NCI-H226 (cell line): ENCODE results near the gene DMRTC2.

Experiments used
- DNase-seq: peaks from one replicate; pipeline ENCODE4 v3.0.0-alpha.2; 2015

The DMRTC2 gene

GRCh38 chr19:41848666-41849065, 3.8 kb downstream of the DMRTC2 start:
- DNase-seq, result no peak

GRCh38 chr19:41849067-41849466, 4.2 kb downstream of the DMRTC2 start:
- no peak for DNase-seq

DNA sequence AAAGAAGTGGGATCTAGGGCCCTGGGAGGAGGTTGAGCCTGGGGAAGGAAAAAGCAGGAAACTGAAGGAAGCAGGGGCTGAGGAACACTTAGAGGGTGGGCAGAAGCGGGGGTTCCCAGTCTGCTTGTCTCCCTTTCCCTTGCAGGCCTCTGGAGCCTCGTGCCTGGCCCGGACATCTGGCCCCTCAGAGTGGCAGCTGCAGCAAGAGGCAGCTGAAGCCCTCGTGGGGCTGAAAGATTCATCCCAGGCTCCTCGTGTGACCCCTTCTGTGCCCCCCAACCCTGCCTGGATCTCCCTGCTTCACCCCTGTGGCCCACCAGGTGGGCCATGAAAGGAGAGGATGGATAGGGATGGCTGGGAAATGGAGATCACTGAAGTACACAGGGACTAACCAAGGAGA, 5.5 kb downstream of the DMRTC2 start:
- no peak for DNase-seq

GRCh38 chr19:41851456-41851855, 6.6 kb downstream of the DMRTC2 start:
- DNase-seq, result no peak

- DNase-seq, result no peak
Measured at GRCh38 chr19:41853344-41853743, 8.5 kb downstream of the DMRTC2 start.

DNA sequence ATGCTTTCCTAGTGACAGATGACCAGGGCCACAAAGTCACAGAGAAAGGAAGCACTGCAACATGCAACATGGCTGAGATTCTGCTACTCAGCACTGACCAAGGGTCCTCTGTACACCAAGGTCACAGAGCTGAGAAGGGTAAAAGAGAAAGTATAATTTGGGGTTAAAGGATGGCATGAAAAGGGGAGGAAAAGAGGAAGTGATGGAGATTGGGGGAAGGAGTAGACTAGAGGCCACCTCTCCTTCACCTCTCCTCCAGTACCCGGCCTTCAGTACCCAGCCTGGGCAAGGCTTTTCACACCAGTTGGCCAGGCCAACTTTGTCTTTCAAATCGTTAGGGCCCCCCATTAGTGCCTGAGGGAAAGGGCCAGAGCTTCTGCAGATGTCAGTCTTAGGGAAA, 8.9 kb downstream of the DMRTC2 start:
- DNase-seq, result no peak

DNA sequence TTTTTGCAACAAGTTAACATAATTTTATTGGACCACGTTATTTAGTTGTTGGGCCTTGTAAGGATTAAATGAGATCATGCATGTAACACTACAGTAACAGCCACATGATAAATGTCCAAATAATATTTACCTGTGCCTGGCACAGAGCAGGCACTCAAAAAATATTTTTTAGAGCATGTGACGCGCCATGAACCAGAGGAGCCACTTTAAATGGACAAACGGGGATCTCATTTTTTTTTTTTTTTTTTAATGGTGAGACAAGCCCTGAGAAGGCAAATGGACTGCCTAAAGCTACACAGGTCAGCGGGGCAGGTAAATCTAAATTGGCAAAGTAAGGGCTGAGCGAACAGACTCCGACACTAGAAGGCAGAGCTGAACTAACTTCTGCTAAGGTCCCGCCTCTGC, 14.4 kb downstream of the DMRTC2 start:
- DNase-seq, result no peak

- peak; percentile 97 for DNase-seq
Measured at GRCh38 chr19:41859618-41860418, 15.0 kb downstream of the DMRTC2 start, which contains the start of gene RPS19. RPS19 (plus strand) TSS chr19:41860255; CDS start chr19:41860775, 520 bp downstream.

DNA sequence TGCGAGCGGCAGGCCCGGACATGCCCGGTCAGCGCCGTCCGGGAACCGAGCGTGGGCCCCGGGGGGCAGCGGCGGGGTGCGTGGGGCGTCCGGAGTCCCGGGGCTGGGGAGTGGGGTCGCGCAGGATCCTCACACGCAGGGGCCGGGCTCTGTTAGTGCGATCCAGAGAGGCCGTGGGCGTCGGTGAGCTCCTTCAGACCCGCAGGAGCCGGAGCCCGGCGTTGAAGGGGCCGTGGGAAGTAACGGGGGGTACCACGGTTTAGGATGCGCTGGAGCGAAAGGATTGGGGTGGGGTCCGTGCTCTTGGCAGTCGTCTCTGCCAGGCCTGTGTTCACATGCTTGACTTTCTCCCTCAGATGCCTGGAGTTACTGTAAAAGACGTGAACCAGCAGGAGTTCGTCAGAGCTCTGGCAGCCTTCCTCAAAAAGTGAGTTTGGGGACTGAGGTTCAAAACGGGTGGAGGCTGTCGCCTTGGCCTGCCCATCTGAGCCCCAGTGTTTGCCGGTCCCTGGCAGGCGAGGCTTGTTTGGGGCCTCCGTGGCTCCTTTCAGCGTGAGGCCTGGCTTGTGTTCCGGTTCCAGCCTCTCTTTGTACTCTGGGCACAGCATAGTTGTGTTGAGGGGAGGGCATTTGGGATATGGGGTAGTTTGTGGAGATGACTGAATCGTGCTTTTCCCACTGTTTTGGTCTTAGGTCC, 15.7 kb downstream of the DMRTC2 start:
- DNase-seq, result no peak

DNA sequence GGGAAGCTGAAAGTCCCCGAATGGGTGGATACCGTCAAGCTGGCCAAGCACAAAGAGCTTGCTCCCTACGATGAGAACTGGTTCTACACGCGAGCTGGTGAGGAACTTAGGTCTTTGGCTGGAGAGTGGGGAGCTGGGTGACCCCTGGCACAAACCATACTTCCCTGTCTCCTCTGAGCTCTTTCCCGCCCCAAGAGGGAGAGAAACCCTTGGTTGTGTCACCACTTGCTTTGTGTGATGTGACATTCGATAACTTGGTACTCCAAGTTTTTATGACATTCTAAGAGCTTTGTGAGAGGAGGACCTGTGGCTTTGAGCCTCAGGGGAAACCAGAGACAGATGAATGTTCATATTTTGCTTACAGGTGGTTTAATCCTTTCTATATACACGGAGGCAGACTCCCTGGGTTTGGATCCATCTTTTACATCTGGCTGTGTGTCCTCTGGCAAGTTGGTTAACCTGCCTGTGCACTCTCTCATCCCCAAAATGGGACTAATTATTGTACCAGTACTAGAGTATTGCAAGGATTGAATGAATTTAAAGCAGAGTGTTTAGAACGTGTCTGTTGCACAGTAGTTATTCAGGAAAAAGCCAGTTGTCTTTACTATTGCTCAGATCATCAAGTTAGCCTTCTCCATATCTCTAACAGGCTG, 16.4 kb downstream of the DMRTC2 start:
- no peak for DNase-seq

GRCh38 chr19:41861846-41862245, 17.0 kb downstream of the DMRTC2 start:
- no peak for DNase-seq

DNA sequence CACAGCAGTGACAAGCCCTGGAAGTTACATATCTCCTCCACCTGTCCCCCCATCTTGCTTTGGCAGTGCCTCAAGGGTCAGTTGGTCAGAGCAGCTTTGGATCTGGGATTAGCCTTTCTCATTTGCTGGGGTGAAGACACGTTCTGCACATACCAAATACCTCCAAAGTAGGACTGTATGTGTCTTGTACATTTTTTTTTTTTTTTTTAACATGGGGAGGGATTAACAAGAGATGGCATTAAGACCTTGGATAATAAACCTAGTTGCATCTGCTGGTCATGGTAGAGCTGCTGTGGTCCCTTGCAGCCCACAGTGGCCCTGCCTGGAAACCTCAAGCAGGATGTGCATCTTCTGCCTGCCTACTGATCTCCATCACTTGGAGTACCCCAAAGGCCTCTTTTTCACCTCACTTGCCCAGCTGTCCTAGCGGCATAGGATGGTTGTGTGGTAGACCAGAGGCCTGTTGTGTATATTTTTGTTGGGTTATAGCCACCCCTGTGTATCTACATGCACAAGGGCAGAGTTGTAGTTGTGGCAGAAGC, 17.7 kb downstream of the DMRTC2 start:
- DNase-seq, result no peak

DNA sequence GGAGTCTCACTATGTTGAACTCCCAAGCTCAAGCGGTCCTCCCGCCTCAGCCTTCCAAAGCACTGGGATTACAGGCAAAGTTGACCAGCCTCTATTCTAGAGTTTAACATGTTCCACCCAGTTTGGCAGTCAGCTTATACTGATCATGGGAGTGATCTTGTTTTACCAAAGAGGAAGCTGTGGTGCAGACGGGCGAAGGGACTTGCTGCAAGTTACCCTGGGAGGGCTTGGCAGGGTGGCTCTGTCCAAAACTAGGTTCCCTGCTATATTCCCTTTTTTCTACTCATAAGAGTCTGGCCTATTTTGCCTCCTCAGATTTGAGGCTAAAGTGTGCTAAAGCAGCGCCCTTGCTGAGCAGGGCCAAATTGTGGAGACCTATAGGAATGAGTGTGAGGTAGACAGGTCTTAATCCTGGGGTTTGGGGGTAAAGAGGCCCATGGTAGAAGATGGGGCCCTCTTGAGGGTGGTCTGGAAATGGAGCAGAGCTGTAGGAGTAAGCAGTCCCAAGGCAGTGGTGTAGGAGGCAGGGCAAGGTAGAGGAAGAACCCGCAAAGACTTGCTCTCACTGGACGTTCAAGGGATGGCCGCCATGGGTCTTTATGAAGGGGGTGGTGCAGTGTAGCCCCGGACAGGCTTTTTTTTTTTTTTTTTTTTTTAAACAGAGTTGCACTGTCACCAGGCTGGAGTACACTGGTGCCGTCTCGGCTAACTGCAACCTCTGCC, 18.5 kb downstream of the DMRTC2 start:
- DNase-seq, result no peak

- DNase-seq, result no peak
Measured at GRCh38 chr19:41864374-41864773, 19.5 kb downstream of the DMRTC2 start.

DNA sequence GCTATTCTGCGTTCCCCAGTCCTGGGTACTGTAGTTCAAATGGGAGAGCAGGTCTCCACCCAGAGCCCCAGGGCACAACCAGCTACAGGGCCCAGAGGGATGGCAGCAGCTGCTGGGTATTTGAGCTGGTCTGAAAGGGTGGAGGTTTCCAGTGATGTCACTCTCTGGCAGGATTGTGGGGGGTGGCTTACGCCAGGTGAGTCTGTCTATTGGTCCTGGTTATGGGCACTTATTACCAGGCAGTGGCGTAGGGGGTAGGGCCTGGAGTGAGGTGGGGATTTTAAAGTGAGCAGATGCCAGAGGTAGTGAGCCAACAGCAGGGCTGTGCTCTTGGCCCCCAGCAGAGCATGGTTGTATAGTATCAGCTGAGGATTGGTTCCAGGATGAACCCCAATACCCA, 21.4 kb downstream of the DMRTC2 start:
- DNase-seq, result no peak

- DNase-seq, result no peak
Measured at GRCh38 chr19:41868120-41868988, 23.5 kb downstream of the DMRTC2 start.

DNA sequence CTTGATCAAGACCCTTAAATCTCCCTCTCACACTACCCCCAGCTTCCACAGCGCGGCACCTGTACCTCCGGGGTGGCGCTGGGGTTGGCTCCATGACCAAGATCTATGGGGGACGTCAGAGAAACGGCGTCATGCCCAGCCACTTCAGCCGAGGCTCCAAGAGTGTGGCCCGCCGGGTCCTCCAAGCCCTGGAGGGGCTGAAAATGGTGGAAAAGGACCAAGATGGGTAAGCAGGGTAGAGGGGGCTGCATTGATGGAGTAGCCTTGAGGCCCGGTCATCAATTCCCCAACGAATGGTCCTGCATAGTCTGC, 24.1 kb downstream of the DMRTC2 start:
- DNase-seq, result no peak

DNA sequence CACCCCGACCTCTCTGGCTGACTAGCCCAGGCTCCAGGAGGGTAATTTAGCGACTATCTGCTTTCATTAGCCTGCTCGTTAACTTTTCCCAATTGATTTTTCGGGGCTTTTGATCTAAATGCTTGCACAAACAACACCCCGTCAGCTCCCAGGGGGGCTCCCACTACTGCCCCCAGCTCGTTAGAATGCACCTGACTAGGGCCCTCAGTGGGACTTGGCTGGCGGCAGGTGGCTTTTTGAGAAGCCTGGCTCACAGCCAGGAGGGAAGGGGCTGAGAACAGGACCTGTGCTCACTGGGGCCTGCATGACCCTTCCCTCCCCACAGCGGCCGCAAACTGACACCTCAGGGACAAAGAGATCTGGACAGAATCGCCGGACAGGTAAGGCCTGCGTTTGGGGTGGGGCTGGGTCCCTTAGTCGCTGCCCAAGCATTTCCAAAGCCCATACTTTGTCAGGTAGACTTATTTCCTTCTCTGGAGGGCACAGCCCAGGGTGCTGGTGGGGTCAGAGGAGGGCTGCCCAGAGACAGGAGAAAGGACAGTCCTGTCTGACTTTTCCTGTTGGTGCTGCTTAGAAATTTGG, 24.6 kb downstream of the DMRTC2 start:
- no peak for DNase-seq

DNA sequence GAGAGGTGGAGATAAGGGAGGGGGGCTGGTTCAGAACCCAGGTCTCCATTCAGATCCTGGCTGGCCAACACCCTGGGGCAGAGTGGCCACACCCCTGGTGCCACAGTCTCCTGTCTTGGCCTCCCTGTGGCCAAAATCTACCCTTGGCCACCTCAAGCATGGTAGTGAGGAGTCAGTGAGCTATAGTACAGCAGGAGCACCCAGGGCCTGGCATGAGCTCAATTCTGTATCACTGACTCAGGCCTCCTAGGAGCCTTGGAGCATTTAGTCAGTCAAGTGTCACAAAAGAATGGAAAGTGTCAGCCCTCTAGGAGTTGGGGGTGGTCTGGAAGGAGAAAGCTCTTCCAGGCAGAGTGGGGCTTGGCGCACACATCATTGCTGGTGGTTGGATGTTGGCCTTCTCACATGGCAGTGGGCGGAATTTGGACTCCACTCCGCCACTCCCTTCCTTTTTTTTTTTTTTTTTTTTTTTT, 25.6 kb downstream of the DMRTC2 start:
- peak; percentile 48 for DNase-seq

- no peak for DNase-seq
Measured at GRCh38 chr19:41871573-41872383, 26.9 kb downstream of the DMRTC2 start.

- DNase-seq, result no peak
Measured at GRCh38 chr19:41872384-41872774, 27.5 kb downstream of the DMRTC2 start.
